MM.1S (cell line): ENCODE data around the gene HPCAL1.
A peak's percentile ranks its signal among the peaks of the same experiment; 100 is the strongest.

ENCODE experiments used
- DNase-seq: peaks from one replicate; pipeline ENCODE4 v3.0.0-alpha.2; 2015
- H2AFZ ChIP-seq: fragments of 300-600 bp; sonication (generic); 2 replicates; pipeline ENCODE4 v1.6.0; 2016; ENCODE audit warnings: antibody characterized with exemption, low read length
- H3F3A ChIP-seq: fragments of 300-600 bp; sonication (generic); 2 replicates; pipeline ENCODE4 v1.6.1; 2016; ENCODE audit warnings: mild to moderate bottlenecking, antibody characterized with exemption, low read length, moderate library complexity, mixed read lengths; ENCODE audit not compliant: insufficient read depth
- H3K27ac ChIP-seq: fragments of 300-600 bp; sonication (generic); 2 replicates; pipeline ENCODE4 v1.5.1; 2016; ENCODE audit warnings: mild to moderate bottlenecking, low read length
- H3K27me3 ChIP-seq: fragments of 300-600 bp; sonication (generic); replicated peaks from 2 replicates; pipeline ENCODE4 v1.6.0; 2016; ENCODE audit warnings: low read length; ENCODE audit not compliant: insufficient read depth
- H3K36me3 ChIP-seq: fragments of 300-600 bp; sonication (generic); replicated peaks from 2 replicates; pipeline ENCODE4 v1.6.1; 2016; ENCODE audit warnings: mild to moderate bottlenecking, low read length, mixed read lengths; ENCODE audit not compliant: insufficient read depth
- H3K4me1 ChIP-seq: fragments of 300-600 bp; sonication (generic); 2 replicates; pipeline ENCODE4 v1.6.1; 2016; ENCODE audit warnings: low read length, mixed read lengths
- H3K4me2 ChIP-seq: fragments of 300-600 bp; sonication (generic); 2 replicates; pipeline ENCODE4 v1.6.0; 2016; ENCODE audit warnings: low read depth, low read length
- H3K4me3 ChIP-seq: fragments of 300-600 bp; sonication (generic); 2 replicates; pipeline ENCODE4 v1.5.1; 2016; ENCODE audit warnings: low read length, mixed read lengths
- H3K79me2 ChIP-seq: fragments of 300-600 bp; sonication (generic); 2 replicates; pipeline ENCODE4 v1.6.1; 2016; ENCODE audit warnings: mixed run types, low read length, mixed read lengths
- H3K9ac ChIP-seq: fragments of 300-600 bp; sonication (generic); 2 replicates; pipeline ENCODE4 v1.6.1; 2016; ENCODE audit warnings: low read length, mixed read lengths
- H3K9me2 ChIP-seq: fragments of 300-600 bp; sonication (generic); replicated peaks from 2 replicates; pipeline ENCODE4 v1.6.1; 2016; ENCODE audit warnings: mild to moderate bottlenecking, low read length, mixed read lengths; ENCODE audit not compliant: insufficient read depth
- H3K9me3 ChIP-seq: fragments of 300-600 bp; sonication (generic); replicated peaks from 2 replicates; pipeline ENCODE4 v1.6.1; 2016; ENCODE audit warnings: mild to moderate bottlenecking, low read length, mixed read lengths; ENCODE audit not compliant: insufficient read depth
- H4K20me1 ChIP-seq: fragments of 300-600 bp; sonication (generic); 2 replicates; pipeline ENCODE4 v1.6.1; 2016; ENCODE audit warnings: mild to moderate bottlenecking, low read length, moderate library complexity, mixed read lengths; ENCODE audit not compliant: insufficient read depth
- EZH2 ChIP-seq: fragments of 300-600 bp; sonication (generic); optimal IDR thresholded peaks from 2 replicates; pipeline ENCODE3; 2017; ENCODE audit warnings: low read depth, mild to moderate bottlenecking, antibody characterized with exemption, low read length, mixed read lengths
- EZH2phosphoT487 ChIP-seq: fragments of 300-600 bp; sonication (generic); IDR thresholded peaks from 2 replicates; pipeline ENCODE4 v1.6.1; 2018; ENCODE audit warnings: antibody characterized with exemption, low read length
- TF ChIP-seq, protein P1 (sequence below): fragments of 300-600 bp; sonication (generic); IDR thresholded peaks from 2 replicates; pipeline ENCODE4 v1.5.1; 2016; ENCODE audit warnings: antibody characterized with exemption, low read length, mixed read lengths

The HPCAL1 gene

GRCh38 chr2:10375570-10376281, 73.0 kb downstream of the HPCAL1 start:
- Histone ChIP-seq H3K4me1 (peaks cover 58% of the 10 kb centered on the region), H3K4me3 (no peak overlapping the region), H3K9me3 (no peaks in the 10 kb centered on the region), H3K36me3 (no peaks in the 10 kb centered on the region), H3K79me2 (peaks cover 76% of the 10 kb centered on the region), H3K27me3 (no peaks in the 10 kb centered on the region), H3K27ac (peak overlapping the region; percentile 34; the same call in 1 of the 2 replicates), H3K4me2 (peak overlapping the region; percentile 36), H4K20me1 (no peaks in the 10 kb centered on the region), H3K9ac (peak overlapping the region; percentile 11; the same call in 1 of the 2 replicates), H2AFZ (no peak overlapping the region), H3K9me2 (no peaks in the 10 kb centered on the region), H3F3A (peaks cover 33% of the 10 kb centered on the region)
- TF ChIP-seq EZH2 (no peak), EZH2phosphoT487 (no peak)
- TF ChIP-seq, protein P1, sequence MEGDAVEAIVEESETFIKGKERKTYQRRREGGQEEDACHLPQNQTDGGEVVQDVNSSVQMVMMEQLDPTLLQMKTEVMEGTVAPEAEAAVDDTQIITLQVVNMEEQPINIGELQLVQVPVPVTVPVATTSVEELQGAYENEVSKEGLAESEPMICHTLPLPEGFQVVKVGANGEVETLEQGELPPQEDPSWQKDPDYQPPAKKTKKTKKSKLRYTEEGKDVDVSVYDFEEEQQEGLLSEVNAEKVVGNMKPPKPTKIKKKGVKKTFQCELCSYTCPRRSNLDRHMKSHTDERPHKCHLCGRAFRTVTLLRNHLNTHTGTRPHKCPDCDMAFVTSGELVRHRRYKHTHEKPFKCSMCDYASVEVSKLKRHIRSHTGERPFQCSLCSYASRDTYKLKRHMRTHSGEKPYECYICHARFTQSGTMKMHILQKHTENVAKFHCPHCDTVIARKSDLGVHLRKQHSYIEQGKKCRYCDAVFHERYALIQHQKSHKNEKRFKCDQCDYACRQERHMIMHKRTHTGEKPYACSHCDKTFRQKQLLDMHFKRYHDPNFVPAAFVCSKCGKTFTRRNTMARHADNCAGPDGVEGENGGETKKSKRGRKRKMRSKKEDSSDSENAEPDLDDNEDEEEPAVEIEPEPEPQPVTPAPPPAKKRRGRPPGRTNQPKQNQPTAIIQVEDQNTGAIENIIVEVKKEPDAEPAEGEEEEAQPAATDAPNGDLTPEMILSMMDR: no peak
- no peak for DNase-seq

DNA sequence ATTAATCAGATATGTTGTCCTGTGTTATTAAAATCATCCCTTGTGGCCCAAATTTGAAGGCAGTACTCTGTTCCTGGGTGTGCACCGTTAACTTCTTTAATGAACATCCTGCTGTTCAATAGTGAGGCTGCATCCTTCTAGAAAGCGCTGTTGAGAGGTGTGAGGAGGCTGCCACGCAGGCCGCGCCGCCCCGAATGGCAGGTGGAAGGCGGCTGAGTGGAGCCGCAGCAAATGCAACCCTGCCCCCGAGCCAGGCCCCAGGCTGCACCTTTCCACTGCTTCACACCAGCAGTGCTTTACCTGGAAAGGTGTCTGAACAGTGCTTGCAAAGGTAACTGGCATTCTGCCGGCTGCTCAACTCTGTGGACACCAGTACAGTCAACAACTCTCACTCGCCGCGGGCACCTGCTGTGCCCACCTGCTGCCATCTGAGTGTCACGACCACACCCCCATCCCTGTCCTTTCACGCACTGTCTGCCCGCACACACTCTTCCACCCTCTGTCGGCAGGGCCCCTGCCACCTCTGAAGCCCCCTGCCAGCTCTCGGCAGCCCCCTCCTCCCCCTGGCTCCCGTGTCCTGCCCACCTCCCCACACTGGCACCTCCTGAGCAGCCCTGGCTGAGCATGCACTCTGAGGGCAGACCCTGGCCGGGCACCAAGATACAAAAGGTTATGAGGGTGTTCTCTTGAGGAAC, 74.5 kb downstream of the HPCAL1 start:
- Histone ChIP-seq H3K4me2 (peak overlapping the region; percentile 83), H3K9me3 (no peaks in the 10 kb centered on the region), H3K36me3 (no peaks in the 10 kb centered on the region), H3K27ac (peak overlapping the region; percentile 88), H3F3A (peaks cover 39% of the 10 kb centered on the region), H3K9me2 (no peaks in the 10 kb centered on the region), H3K27me3 (no peaks in the 10 kb centered on the region), H4K20me1 (no peaks in the 10 kb centered on the region), H3K4me1 (peaks cover 72% of the 10 kb centered on the region), H3K9ac (peak overlapping the region; percentile 62), H3K4me3 (peak overlapping the region; percentile 40), H3K79me2 (peaks cover 78% of the 10 kb centered on the region), H2AFZ (peak overlapping the region; percentile 19; the same call in 1 of the 2 replicates)
- no peak for TF ChIP-seq EZH2
- peak; percentile 43 for DNase-seq

DNA sequence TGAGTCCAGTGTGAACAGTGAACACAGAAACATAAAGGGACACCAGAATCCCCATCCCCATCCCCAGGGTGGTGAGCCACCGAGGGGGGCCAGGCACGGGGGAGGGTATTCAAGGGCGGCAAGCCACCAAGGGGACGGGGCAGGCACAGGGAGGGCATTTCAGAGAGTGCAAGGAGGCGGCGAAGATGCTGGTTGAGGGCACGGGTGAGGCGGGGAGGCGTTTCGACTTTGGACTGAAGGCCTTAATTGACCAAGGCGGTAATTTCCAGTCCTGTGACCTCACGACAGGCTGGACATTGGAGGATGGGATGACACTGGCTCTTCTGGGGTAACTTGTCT, 75.0 kb downstream of the HPCAL1 start:
- H3F3A ChIP-seq: peaks cover 44% of the 10 kb centered on the region
- H3K79me2 ChIP-seq: peaks cover 73% of the 10 kb centered on the region
- no peaks in the 10 kb centered on the region for H4K20me1 ChIP-seq
- no peak for DNase-seq
- H2AFZ ChIP-seq: peak overlapping the region; percentile 19; the same call in 1 of the 2 replicates
- peaks cover 72% of the 10 kb centered on the region for H3K4me1 ChIP-seq
- no peaks in the 10 kb centered on the region for H3K27me3 ChIP-seq
- H3K4me2 ChIP-seq: peak overlapping the region; percentile 83
- H3K9me3 ChIP-seq: no peaks in the 10 kb centered on the region
- H3K9ac ChIP-seq: peak overlapping the region; percentile 62
- TF ChIP-seq EZH2 (no peak), EZH2phosphoT487 (no peak)
- TF ChIP-seq, protein P1: no peak
- no peaks in the 10 kb centered on the region for H3K9me2 ChIP-seq
- peak overlapping the region; percentile 40 for H3K4me3 ChIP-seq
- no peaks in the 10 kb centered on the region for H3K36me3 ChIP-seq
- peak overlapping the region; percentile 88 for H3K27ac ChIP-seq
